Daoy (cell line): ENCODE results near the gene PI4K2A. TPM values are rescaled to one million over a fixed set of nuclear protein-coding genes. Genes with fewer than 3 reads are reported as not detected.
A peak's percentile ranks its signal among the peaks of the same experiment; 100 is the strongest.

Source experiments
- DNase-seq: peaks from one replicate; pipeline ENCODE4 v3.0.0-alpha.2; 2015; ENCODE audit warnings: low read depth
- total RNA-seq: library from RNA; depleted of rRNA; stranded (reverse); fragments of >200 nt; shearing (Covaris generic); gene quantifications from 2 replicates; pipeline ENCODE4 v1.2.3, GENCODE V29; 2014; rRNA removed

Gene PI4K2A
- total RNA-seq, result 14.5 and 16.4 TPM in 2 replicates

GRCh38 chr10:97640174-97640867 is at the start of gene PI4K2A:
Gene PI4K2A, plus strand, starts transcription at chr10:97640671. Its CDS starts 72 bp downstream, at chr10:97640743.
- DNase-seq, result peak; percentile 98

- no peak for DNase-seq
These were observed 49.5 kb upstream of the PI4K2A start for GRCh38 chr10:97590748-97591495.

GRCh38 chr10:97593421-97593820 is 47.0 kb upstream of the PI4K2A start:
- DNase-seq, result no peak

GRCh38 chr10:97596101-97597082 is 44.1 kb upstream of the PI4K2A start:
- DNase-seq, result peak; percentile 74

- no peak for DNase-seq
These were observed 42.7 kb upstream of the PI4K2A start for GRCh38 chr10:97597778-97598177.

GRCh38 chr10:97598407-97599271 is 41.8 kb upstream of the PI4K2A start:
- no peak for DNase-seq

- DNase-seq, result no peak
These were observed 41.2 kb upstream of the PI4K2A start for GRCh38 chr10:97599272-97599619.

- DNase-seq, result no peak
These were observed 39.9 kb upstream of the PI4K2A start for GRCh38 chr10:97600616-97601015.

GRCh38 chr10:97601268-97602215 is 38.9 kb upstream of the PI4K2A start:
- no peak for DNase-seq

- no peak for DNase-seq
These were observed 33.3 kb upstream of the PI4K2A start for GRCh38 chr10:97607095-97607636.

- no peak for DNase-seq
These were observed 31.4 kb upstream of the PI4K2A start for GRCh38 chr10:97608991-97609561.

GRCh38 chr10:97611473-97611872 is 29.0 kb upstream of the PI4K2A start:
- no peak for DNase-seq

GRCh38 chr10:97612386-97612785 is 28.1 kb upstream of the PI4K2A start:
- DNase-seq, result peak; percentile 14

GRCh38 chr10:97618285-97618684 is 22.2 kb upstream of the PI4K2A start:
- DNase-seq, result no peak

- DNase-seq, result no peak
These were observed 21.7 kb upstream of the PI4K2A start for GRCh38 chr10:97618733-97619132.

- no peak for DNase-seq
These were observed 17.2 kb upstream of the PI4K2A start for GRCh38 chr10:97623277-97623676.

GRCh38 chr10:97627731-97628130 is 12.7 kb upstream of the PI4K2A start:
- no peak for DNase-seq

GRCh38 chr10:97628228-97628627 is 12.2 kb upstream of the PI4K2A start:
- no peak for DNase-seq

- DNase-seq, result no peak
These were observed 11.2 kb upstream of the PI4K2A start for GRCh38 chr10:97629289-97629688.
